GM21360 (cell line): ENCODE data around the gene OR4E2.
"Not testable (repeated sequence)": the region's sequence is repeated elsewhere in the genome, so short reads cannot be mapped to it uniquely, and the experiment has no call there.

ENCODE experiments used
- ATAC-seq: cut with Tn5 transposase; IDR thresholded peaks from one replicate; pipeline ENCODE4 v1.9.1; 2021; ENCODE audit warnings: mild to moderate bottlenecking, moderate library complexity; ENCODE audit not compliant: unreplicated experiment

The OR4E2 gene

DNA sequence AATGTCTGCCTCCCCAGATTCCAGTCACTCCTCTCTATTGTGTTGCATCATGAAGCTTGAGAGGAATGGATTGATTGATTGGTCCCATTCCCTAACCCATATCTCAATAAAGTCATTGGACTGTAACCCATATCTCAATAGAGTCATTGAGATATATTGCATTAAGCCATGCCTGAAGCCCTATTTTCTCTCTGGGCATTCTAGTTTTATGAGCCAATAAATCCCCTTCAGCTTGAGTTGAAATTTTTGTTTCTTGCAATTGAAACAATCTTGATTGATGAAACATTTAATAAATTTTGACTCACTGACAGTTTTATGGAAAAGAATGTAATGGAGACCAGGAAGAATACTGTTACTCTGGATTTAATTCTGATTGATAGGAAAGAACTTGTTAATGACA is 40.8 kb downstream of the OR4E2 start:
- no peak for ATAC-seq

DNA sequence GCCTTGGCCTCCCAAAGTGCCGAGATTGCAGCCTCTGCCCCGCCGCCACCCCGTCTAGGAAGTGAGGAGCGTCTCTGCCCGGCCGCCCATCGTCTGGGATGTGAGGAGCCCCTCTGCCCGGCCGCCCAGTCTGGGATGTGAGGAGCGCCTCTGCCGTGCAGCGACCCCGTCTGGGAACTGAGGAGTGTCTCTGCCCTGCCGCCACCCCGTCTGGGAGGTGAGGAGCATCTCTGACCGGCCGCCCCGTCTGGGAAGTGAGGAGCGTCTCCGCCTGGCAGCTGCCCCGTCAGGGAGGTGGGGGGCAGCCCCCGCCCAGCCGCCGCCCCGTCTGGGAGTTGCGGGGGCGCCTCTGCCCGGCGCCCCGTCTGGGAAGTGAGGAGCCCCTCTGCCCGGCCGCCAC is 44.0 kb downstream of the OR4E2 start:
- ATAC-seq = not testable (repeated sequence)

DNA sequence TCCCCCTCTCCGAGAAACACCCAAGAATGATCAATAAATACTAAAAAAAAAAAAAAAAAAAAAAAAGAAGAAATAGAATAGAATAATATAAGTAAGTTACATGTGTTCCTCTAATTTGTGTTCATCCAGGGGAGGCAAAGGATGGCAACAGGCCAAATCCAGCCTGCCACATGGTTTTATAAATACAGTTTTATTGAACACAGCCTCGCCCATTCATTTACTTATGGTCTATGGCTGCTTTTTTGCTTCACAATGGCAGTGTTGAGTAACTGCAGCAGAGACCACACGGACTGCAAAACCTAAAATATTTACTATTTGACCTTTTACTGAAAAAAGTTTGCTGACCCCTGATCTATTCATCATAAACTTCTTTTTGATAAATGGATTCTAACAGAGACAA is 44.9 kb downstream of the OR4E2 start:
- not testable (repeated sequence) for ATAC-seq

DNA sequence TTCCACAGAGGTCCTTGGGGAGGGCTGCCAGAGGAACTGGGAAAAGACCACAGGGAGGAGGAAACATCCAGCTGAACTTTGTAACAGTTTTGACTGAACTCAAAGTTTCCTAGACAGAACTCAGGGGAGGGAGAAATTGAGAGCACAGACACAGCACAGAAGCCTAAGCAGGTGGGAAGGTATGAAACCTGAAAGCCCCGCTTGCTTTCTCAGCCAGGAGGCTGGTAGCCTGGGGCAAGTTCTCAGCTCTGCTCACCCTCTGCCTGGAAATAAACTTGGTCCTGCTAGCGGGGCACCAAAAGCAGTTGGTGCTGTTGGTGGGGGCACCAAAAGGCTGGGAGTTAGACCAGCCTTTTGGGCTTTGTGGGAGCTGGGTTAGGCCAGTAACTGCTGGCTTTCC is 45.9 kb downstream of the OR4E2 start:
- no peak for ATAC-seq

DNA sequence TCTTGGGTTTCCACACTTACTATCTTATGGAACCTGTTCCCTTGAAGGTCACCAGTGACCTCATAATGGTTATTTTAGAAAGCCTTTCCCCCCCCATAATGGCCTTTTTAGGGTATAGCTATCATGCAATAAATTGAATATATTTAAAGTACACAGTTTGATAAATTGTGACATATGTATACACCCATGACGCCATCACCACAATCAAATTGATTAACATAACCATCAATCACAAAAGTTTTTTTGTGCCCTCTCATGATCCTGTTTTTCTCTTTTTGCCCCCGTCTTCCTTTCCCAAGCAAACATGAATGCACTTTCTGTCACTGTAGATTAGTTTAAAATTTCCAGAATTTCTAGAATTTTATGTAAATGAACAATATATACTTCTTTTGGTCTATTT is 48.7 kb downstream of the OR4E2 start:
- no peak for ATAC-seq

DNA sequence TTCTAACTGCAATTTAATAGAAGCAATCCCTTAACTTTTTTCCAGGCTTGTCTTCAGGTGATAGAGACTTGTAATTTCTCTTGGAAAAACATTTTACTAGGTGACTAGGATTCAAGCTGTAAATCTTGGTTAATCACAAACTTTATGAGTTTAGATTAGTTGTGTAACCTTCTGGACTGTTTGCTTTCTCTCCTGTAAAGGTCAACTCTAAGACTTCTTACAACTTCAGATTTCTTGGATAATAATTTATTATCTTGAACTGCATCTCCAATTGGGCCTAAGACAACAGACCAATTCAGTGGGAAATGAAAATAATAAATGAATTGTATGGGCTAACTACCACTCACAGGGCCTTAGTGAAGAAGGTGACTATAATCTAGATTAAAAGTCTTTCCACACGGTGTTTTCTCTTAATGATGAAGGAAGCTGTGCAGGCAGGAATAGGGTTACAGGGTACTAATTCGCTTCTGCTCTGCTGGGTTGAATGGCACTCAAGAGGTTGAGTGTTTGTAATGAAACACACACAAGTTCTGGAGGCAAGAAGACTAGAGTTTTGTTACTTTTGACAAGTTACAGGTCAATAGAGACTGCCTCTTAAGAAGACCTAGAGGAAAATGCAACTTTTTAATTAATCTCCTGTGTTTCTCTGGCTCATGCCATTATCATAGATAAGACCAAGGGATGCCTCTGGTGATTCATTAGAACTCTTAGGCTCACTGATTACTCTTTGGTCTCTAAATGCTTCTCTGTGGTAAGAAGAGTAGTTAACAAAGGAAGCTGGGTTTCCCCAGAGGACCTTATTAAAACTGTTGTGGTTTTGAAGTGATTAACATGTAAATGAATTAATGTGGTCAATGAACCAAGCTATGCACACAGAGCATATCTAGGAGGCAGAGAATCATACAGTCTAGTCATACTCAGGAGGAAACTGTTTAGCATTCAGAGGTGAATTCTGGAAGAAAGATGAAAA is 50.0 kb downstream of the OR4E2 start:
- no peak for ATAC-seq

DNA sequence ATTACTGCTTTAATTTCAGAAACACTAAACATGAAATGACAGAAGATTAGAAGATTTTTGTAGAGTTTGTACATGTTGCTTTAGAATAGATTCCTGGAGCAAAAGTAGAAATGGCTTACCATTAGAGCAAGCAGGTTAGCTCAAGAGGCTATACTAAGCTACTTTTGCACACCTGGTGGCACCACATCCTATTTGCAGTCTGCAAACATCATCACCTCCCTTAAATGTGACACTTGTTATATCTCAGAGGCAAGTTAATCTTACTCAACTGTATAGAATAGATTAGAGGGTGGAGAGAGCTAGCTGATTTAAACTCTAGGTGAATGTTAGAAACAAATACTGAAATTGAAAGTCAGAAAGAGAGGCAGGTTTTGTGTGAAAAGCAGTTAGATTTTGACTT is 50.7 kb downstream of the OR4E2 start:
- no peak for ATAC-seq

DNA sequence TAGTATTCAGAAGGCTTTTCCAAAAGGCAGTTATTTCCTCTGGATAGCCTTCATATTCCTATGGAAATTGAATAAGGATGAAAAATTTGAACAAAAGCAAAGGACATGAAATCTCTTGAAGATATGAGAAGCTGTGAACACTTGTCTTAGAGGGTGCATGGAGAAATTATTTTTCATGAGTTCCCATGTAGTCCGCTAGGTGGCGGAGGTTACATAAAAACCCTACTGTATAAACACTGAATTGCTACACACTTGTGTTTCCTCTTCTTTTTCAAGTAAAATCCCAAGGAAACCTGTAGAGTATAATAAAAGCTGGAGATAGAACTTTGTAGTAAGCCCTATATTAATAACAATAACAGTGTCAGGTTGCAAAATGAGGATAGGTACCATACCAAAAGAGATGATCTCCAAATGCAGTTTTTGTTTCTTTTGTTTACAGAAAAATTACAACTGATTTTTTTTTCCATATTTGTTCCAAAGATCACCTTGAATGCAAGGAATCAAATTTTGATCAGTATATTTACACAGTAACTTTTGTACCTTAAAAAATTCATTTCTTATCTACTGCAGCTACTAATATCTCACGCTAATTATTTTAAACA is 57.8 kb downstream of the OR4E2 start:
- ATAC-seq = no peak

DNA sequence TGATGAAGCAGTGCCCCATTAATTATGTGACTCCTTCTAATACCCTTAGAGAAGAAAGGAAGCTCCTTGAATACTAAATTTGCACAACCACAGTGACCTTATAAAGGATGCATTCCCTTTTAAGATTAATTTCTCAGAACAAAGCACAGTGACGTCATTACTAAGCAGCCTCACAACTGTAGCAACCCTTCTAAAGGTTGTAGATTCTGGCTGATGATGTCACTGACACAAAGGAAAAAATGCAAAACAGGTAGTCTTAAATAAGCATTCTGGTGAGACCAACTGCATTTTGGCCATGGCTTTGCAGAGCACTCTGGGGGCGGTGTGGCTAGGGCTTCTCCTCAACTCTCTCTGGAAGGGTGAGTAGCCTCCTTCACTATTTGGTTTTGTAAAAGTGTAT is 58.4 kb downstream of the OR4E2 start:
- ATAC-seq = no peak

DNA sequence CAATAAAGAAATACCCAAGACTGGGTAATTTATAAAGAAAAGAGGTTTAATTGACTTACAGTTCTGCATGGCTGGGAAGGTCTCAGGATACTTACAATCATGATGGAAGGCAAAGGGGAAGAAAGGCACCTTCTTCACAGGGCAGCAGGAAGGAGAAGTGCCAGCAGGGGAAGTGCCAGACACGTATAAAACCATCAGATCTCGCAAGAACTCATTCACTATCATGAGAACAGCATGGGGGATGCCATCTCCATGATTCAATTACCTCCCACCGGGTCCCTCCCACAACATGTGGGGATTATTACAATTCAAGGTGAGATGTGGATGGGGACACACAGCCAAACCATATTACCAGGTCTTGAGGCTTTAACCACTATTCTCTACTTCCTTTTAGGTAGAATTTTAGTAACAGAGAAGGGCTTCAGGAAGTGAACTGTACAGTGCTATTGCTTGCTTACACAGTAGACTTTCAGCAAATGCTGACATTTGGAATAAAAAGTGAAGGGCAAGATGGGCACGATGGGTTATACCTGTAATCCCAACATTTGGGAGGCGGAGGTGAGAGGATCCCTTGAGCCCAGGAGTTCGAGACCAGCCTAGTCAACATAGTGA is 60.8 kb downstream of the OR4E2 start:
- no peak for ATAC-seq
